HG02981 (cell line): ENCODE data around the gene TAS2R60.
A peak's percentile ranks its signal among the peaks of the same experiment; 100 is the strongest.
"Not testable (repeated sequence)": the region's sequence is repeated elsewhere in the genome, so short reads cannot be mapped to it uniquely, and the experiment has no call there.

ENCODE experiments used
- ATAC-seq: cut with Tn5 transposase; IDR thresholded peaks from one replicate; pipeline ENCODE4 v1.9.1; 2021; ENCODE audit warnings: mild to moderate bottlenecking, moderate library complexity; ENCODE audit not compliant: unreplicated experiment

The TAS2R60 gene

GRCh38 chr7:143410521-143411004, 32.7 kb upstream of the TAS2R60 start:
- ATAC-seq, result no peak

GRCh38 chr7:143411976-143412708, 31.1 kb upstream of the TAS2R60 start:
- no peak for ATAC-seq

- ATAC-seq, result no peak
These were observed 30.1 kb upstream of the TAS2R60 start for GRCh38 chr7:143413123-143413522.

- ATAC-seq, result not testable (repeated sequence)
These were observed 28.0 kb upstream of the TAS2R60 start for GRCh38 chr7:143415209-143415608.

- ATAC-seq, result no peak
These were observed 27.4 kb upstream of the TAS2R60 start for GRCh38 chr7:143415742-143416397.

GRCh38 chr7:143416565-143417149, 26.6 kb upstream of the TAS2R60 start:
- ATAC-seq, result no peak

GRCh38 chr7:143417734-143418383, 25.4 kb upstream of the TAS2R60 start:
- ATAC-seq, result no peak

- ATAC-seq, result no peak
These were observed 24.4 kb upstream of the TAS2R60 start for GRCh38 chr7:143418681-143419458.

GRCh38 chr7:143419880-143420279, 23.4 kb upstream of the TAS2R60 start:
- ATAC-seq, result no peak

GRCh38 chr7:143420624-143421023, 22.6 kb upstream of the TAS2R60 start:
- not testable (repeated sequence) for ATAC-seq

GRCh38 chr7:143422033-143422432, 21.2 kb upstream of the TAS2R60 start:
- ATAC-seq, result no peak

GRCh38 chr7:143424476-143424875, 18.8 kb upstream of the TAS2R60 start:
- ATAC-seq, result not testable (repeated sequence)

GRCh38 chr7:143426479-143427142, 16.6 kb upstream of the TAS2R60 start:
- no peak for ATAC-seq

- ATAC-seq, result no peak
These were observed 13.2 kb upstream of the TAS2R60 start for GRCh38 chr7:143429770-143430698.

- no peak for ATAC-seq
These were observed 12.1 kb upstream of the TAS2R60 start for GRCh38 chr7:143431109-143431508.

GRCh38 chr7:143433759-143434158, 9.5 kb upstream of the TAS2R60 start:
- ATAC-seq, result no peak

GRCh38 chr7:143434660-143435059, 8.6 kb upstream of the TAS2R60 start:
- ATAC-seq, result no peak

- no peak for ATAC-seq
These were observed 8.0 kb upstream of the TAS2R60 start for GRCh38 chr7:143435266-143435665.

- ATAC-seq, result peak; percentile 96
These were observed 6.8 kb upstream of the TAS2R60 start for GRCh38 chr7:143436325-143436946.
